ENCODE measurements around the gene THBS2. TPM values are rescaled to one million over a fixed set of nuclear protein-coding genes. Genes with fewer than 3 reads are reported as not detected.
A peak's percentile ranks its signal among the peaks of the same experiment; 100 is the strongest.

The THBS2 gene
- total and polyA plus RNA-seq, 4 donors: 5.5 to 35.4 (median 24.1) TPM

- Histone ChIP-seq H3K36me3 (ENCODE audit: control insufficient read depth in 4 of 4, insufficient read depth in 4 of 4, low read length in 4 of 4) (no peaks in the 10 kb centered on the region), H3K27me3 (ENCODE audit: control insufficient read depth in 3 of 3, insufficient read depth in 3 of 3, low read length in 2 of 3) (no peaks in the 10 kb centered on the region), H3K4me3 (no peak overlapping the region), H3K27ac (ENCODE audit: low read depth in 1 of 2, low read length in 1 of 2) (no peak overlapping the region), H3K9me3 (ENCODE audit: control insufficient read depth in 4 of 4, insufficient read depth in 3 of 4, low read length in 3 of 4) (peaks cover 0 to 11% (median 2%) of the 10 kb centered on the region in 4 donors), H3K4me1 (ENCODE audit: control insufficient read depth in 5 of 5, insufficient read depth in 5 of 5, low read length in 5 of 5) (no peaks in the 10 kb centered on the region), H3K9ac (ENCODE audit: insufficient read depth in 1 of 2, low read length in 2 of 2) (no peak overlapping the region)
- DNase-seq (peak in 2 of 3 donors; percentile 12 to 45), ATAC-seq (ENCODE audit: insufficient read depth, low FRiP score) (no peak)
- WGBS, 2 donors: 54 to 66% methylated on average over 13 of the region's 13 CpGs
- no peak for TF ChIP-seq CTCF (IDR thresholded peaks at IDR 0.05; ENCODE audit: control extremely low read depth, extremely low read depth)
Measured at GRCh38 chr6:169229615-169230321, 23.9 kb downstream of the THBS2 start.

DNA sequence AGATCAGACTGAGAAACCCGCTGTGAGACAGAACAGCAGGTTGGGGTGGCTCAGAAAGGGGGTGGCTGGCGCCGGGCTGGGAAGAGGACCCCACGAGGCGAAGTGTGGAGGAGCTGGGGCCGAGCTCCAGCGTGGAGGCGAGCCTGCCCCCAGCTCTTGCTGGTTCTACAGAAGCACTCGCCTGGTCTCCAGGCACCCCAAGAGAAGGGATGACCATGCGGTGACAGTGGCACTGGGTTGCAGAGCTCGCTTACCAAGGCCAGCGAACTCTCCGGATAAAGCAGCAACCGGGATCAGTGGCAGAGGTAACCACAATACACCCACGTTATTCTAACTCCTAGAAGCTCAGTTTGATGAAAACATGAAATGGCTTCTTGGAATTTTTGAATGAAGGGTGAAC, 26.5 kb downstream of the THBS2 start:
- WGBS, 2 donors: 88 to 93% methylated on average over 15 of the region's 15 CpGs
- Histone ChIP-seq H3K27me3 (ENCODE audit: control insufficient read depth in 3 of 3, insufficient read depth in 3 of 3, low read length in 2 of 3) (no peaks in the 10 kb centered on the region), H3K4me3 (no peak overlapping the region), H3K9me3 (ENCODE audit: control insufficient read depth in 4 of 4, insufficient read depth in 3 of 4, low read length in 3 of 4) (peaks cover 0 to 7% (median 0%) of the 10 kb centered on the region in 4 donors), H3K4me1 (ENCODE audit: control insufficient read depth in 5 of 5, insufficient read depth in 5 of 5, low read length in 5 of 5) (no peaks in the 10 kb centered on the region), H3K36me3 (ENCODE audit: control insufficient read depth in 4 of 4, insufficient read depth in 4 of 4, low read length in 4 of 4) (no peaks in the 10 kb centered on the region), H3K9ac (ENCODE audit: insufficient read depth in 1 of 2, low read length in 2 of 2) (no peak overlapping the region), H3K27ac (ENCODE audit: low read depth in 1 of 2, low read length in 1 of 2) (no peak overlapping the region)
- DNase-seq (no peak), ATAC-seq (ENCODE audit: insufficient read depth, low FRiP score) (no peak)
- no peak for TF ChIP-seq CTCF (IDR thresholded peaks at IDR 0.05; ENCODE audit: control extremely low read depth, extremely low read depth)

DNA sequence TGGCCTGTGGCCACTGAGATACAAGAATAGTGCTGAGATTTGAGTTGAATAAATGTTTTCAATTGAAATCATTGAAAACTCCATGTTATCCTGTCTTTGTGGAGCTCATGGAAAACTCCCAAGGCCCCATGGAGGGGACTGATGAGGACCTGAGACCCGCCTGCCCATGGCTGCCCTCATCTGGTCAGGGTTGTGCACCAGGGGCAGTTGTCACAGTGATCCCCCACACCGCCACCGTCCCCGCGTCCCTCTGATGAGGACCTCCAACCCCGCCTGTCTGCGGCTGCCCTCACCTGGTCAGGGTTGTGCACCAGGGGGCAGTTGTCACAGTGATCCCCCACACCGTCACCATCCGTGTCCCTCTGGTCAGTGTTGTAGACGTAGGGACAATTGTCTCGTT, 27.8 kb downstream of the THBS2 start:
- H3K36me3 ChIP-seq (ENCODE audit: control insufficient read depth in 4 of 4, insufficient read depth in 4 of 4, low read length in 4 of 4): no peaks in the 10 kb centered on the region
- H3K4me1 ChIP-seq (ENCODE audit: control insufficient read depth in 5 of 5, insufficient read depth in 5 of 5, low read length in 5 of 5): no peaks in the 10 kb centered on the region
- peaks cover 0 to 4% (median 0%) of the 10 kb centered on the region in 4 donors for H3K9me3 ChIP-seq (ENCODE audit: control insufficient read depth in 4 of 4, insufficient read depth in 3 of 4, low read length in 3 of 4)
- no peaks in the 10 kb centered on the region for H3K27me3 ChIP-seq (ENCODE audit: control insufficient read depth in 3 of 3, insufficient read depth in 3 of 3, low read length in 2 of 3)
- H3K27ac ChIP-seq (ENCODE audit: low read depth in 1 of 2, low read length in 1 of 2): no peak overlapping the region
- DNase-seq (no peak), ATAC-seq (ENCODE audit: insufficient read depth, low FRiP score) (no peak)
- no peak for TF ChIP-seq CTCF (IDR thresholded peaks at IDR 0.05; ENCODE audit: control extremely low read depth, extremely low read depth)
- WGBS, 2 donors: 90 to 92% methylated on average over 11 of the region's 11 CpGs
- H3K9ac ChIP-seq (ENCODE audit: insufficient read depth in 1 of 2, low read length in 2 of 2): no peak overlapping the region
- H3K4me3 ChIP-seq: no peak overlapping the region

Data from lung (tissue), 12 donors.